Colonic mucosa (tissue), 4 donors: ENCODE data around the gene CDH12. TPM values are rescaled to one million over a fixed set of nuclear protein-coding genes. Genes with fewer than 3 reads are reported as not detected.
"Not testable (repeated sequence)": the region's sequence is repeated elsewhere in the genome, so short reads cannot be mapped to it uniquely, and the experiment has no call there.

ENCODE experiments used
- DNase-seq: peaks from one replicate; pipeline ENCODE4 v3.0.0-alpha.2; 2020
- H3K27ac ChIP-seq: fragments of 200-600 bp; one replicate; pipeline ENCODE4 v1.8.0; 2021
- H3K27me3 ChIP-seq: fragments of 200-600 bp; one replicate; pipeline ENCODE4 v1.8.0; 2021
- H3K36me3 ChIP-seq: fragments of 200-600 bp; one replicate; pipeline ENCODE4 v1.8.0; 2021
- H3K4me1 ChIP-seq: fragments of 200-600 bp; one replicate; pipeline ENCODE4 v1.8.0; 2021; ENCODE audit warnings: mild to moderate bottlenecking
- H3K4me3 ChIP-seq: fragments of 200-600 bp; one replicate; pipeline ENCODE4 v1.8.0; 2021
- H3K9ac ChIP-seq, 2 donors: one replicate each; pipeline ENCODE4 v1.7.0; 2013; ENCODE audit warnings: control low read depth in 2 of 2, low read depth in 2 of 2, low read length in 2 of 2
- H3K9me3 ChIP-seq: fragments of 200-600 bp; one replicate; pipeline ENCODE4 v1.8.0; 2021
- intact Hi-C: fragments of 100-400 bp; cut with DNase I; formaldehyde crosslinking; loops from one replicate; pipeline ENCODE4 v1.14.1; 2022
- total RNA-seq, 2 donors: library from RNA; stranded (reverse); fragmentation: NEBNext Ultra II Directional in 1 of 2; extraction: Animal tissue kit (Norgen Biotek cat#: 25700) in 1 of 2; gene quantifications; one replicate each; pipeline ENCODE4 v1.2.1, GENCODE V29; 2021
- TF ChIP-seq, protein P1 (sequence below): fragments of 200-600 bp; IDR thresholded peaks from one replicate; pipeline ENCODE4 v1.8.0; 2022; ENCODE audit warnings: antibody characterized with exemption, mild to moderate bottlenecking
- donor health status: healthy.
- donor health status: DM: no; HTN: no; CAD: no.
- donor health status: DM: no; HTN: no; CAD: no.

Gene CDH12
- total RNA-seq, 2 donors from 2014 or later, result not detected

DNA sequence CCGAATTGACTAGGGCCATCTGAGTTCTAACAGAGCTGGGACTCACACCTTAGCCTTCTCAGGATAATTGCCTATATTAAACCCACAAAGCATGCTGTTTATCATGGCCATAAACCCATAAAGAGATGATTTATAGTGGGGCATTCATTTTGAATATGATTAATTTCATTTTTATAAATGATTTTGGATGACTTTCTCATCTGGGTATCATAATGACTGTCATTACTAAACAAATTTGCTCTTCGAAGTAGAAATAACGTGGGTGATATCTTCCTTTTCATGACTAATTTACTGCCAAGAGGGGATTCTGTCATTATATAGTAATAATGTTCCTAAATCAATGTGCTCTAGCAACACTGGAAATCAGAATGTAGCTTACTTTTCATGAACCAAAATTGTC is 498.2 kb downstream of the CDH12 start:
- no peaks in the 10 kb centered on the region for H3K36me3 ChIP-seq

DNA sequence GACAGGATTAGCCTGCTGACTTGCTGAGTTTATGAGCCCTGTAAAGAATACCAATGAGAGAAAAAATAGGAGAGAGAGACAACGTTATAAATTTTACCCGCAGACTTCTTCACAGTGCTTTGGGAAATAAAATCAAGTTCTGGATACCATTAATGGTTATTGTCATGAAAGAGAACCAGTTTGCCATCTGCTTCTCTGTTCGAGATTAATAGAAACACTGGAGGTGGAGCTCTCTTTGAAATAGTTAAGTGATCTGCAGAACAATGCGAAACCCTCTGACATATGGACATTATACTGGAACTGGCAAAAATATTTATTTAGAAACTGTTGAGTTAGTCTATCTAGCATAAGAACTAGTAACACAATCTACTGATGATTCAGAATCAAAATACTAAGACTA is 500.7 kb downstream of the CDH12 start:
- intact Hi-C loops, result no loop called here
- no peak for DNase-seq
- Histone ChIP-seq H3K4me1 (no peaks in the 10 kb centered on the region), H3K9me3 (no peaks in the 10 kb centered on the region), H3K9ac (no peak overlapping the region), H3K27me3 (no peaks in the 10 kb centered on the region), H3K27ac (no peak overlapping the region), H3K4me3 (no peak overlapping the region), H3K36me3 (no peaks in the 10 kb centered on the region)
- TF ChIP-seq, protein P1, sequence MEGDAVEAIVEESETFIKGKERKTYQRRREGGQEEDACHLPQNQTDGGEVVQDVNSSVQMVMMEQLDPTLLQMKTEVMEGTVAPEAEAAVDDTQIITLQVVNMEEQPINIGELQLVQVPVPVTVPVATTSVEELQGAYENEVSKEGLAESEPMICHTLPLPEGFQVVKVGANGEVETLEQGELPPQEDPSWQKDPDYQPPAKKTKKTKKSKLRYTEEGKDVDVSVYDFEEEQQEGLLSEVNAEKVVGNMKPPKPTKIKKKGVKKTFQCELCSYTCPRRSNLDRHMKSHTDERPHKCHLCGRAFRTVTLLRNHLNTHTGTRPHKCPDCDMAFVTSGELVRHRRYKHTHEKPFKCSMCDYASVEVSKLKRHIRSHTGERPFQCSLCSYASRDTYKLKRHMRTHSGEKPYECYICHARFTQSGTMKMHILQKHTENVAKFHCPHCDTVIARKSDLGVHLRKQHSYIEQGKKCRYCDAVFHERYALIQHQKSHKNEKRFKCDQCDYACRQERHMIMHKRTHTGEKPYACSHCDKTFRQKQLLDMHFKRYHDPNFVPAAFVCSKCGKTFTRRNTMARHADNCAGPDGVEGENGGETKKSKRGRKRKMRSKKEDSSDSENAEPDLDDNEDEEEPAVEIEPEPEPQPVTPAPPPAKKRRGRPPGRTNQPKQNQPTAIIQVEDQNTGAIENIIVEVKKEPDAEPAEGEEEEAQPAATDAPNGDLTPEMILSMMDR, result no peak

More for the DNA sequence above, 498.2 kb downstream of the CDH12 start:
- Histone ChIP-seq H3K9ac (no peak overlapping the region), H3K27ac (no peak overlapping the region), H3K27me3 (no peaks in the 10 kb centered on the region), H3K9me3 (no peaks in the 10 kb centered on the region), H3K4me1 (no peaks in the 10 kb centered on the region), H3K4me3 (no peak overlapping the region)
- intact Hi-C loops, result no loop called here
- no peak for DNase-seq
- TF ChIP-seq, protein P1, result no peak

DNA sequence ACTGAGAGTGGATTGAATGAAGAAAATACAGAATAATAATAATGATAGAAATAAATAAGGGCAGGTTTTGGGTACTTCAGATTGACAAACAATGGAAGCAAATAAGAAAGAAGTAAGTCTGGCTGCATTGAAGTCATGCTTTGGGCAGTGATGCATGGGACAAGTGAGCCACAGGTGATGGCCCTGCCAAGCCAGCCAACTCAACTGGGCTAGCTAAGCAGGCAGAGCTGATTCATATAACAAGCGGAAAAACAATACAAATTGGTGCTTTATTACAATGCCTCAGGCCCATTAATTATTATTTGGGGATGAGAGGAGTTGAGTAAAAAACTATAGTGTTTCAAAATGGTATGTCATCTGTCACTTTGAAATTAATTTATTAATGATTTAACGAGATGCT is 502.0 kb downstream of the CDH12 start:
- no peak for DNase-seq
- Histone ChIP-seq H3K4me1 (no peaks in the 10 kb centered on the region), H3K9ac (no peak overlapping the region), H3K4me3 (no peak overlapping the region), H3K27me3 (no peaks in the 10 kb centered on the region), H3K36me3 (no peaks in the 10 kb centered on the region), H3K9me3 (no peaks in the 10 kb centered on the region), H3K27ac (no peak overlapping the region)
- TF ChIP-seq, protein P1, result no peak
- intact Hi-C loops, result no loop called here

DNA sequence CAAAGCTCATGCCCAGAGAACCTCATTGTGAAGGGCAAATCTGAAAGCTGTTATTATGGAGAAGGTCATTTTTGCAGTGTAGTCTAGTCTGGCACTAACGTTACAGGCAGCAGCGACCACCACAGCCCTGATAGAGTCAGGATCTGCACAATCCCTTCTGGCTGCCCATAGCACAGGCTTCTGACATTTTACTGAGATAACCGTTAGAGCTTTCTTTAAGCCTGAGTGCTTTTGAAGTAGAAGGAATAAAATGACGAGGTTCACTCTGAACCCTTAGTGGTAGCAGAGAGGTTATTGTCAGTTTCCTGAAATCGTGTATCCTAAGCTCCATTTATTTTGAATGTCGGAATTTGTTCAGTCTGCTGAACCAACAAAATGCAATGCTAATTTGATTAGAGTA is 505.1 kb downstream of the CDH12 start:
- intact Hi-C loops, result no loop called here
- no peak overlapping the region for H3K9ac ChIP-seq
- H3K36me3 ChIP-seq, result no peaks in the 10 kb centered on the region
- no peak for DNase-seq
- H3K4me1 ChIP-seq, result no peaks in the 10 kb centered on the region
- H3K27me3 ChIP-seq, result no peaks in the 10 kb centered on the region
- H3K4me3 ChIP-seq, result no peak overlapping the region
- no peaks in the 10 kb centered on the region for H3K9me3 ChIP-seq
- no peak overlapping the region for H3K27ac ChIP-seq
- TF ChIP-seq, protein P1, result no peak

DNA sequence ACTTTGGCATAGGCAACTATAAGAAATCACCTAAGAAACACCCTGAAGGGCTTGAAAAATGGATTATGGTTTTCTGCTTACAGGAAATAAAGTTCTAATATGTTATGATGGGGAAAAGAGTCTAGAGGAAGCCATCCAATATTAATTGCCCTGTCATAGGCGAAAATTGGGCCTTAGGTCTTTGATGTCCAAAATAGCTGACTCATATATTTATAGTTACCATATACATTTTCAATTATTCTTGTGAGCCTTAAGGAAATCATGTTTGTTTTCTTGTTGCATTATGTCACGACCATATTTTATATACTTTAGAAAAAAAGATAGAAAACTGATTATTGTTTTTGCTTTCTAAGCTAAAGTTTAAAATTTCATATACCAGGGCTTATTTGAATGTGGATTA is 509.1 kb downstream of the CDH12 start:
- Histone ChIP-seq H3K4me1 (no peaks in the 10 kb centered on the region), H3K27ac (no peak overlapping the region), H3K27me3 (no peaks in the 10 kb centered on the region), H3K36me3 (no peaks in the 10 kb centered on the region), H3K9ac (no peak overlapping the region), H3K4me3 (no peak overlapping the region), H3K9me3 (no peaks in the 10 kb centered on the region)
- no peak for DNase-seq
- intact Hi-C loops, result no loop called here
- TF ChIP-seq, protein P1, result no peak

DNA sequence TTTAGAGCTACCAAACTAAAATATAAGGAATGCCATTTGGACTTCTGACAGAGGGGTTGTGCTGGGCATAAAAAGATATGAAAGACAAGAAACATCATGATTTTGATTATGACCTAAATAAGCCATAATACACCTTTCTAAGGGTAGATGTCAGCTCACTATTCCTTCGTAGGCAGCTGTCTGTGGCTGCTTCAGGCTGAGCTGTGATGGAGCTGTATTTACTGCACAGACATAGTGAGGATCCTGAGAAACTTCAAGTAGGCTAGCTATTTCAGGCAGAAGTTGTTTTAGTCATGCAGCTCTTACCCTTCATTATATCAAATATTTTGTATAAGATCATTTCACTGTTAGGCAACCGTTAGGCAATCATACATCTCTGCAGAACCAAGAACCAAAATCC is 511.7 kb downstream of the CDH12 start:
- Histone ChIP-seq H3K27ac (no peak overlapping the region), H3K4me1 (no peaks in the 10 kb centered on the region), H3K36me3 (no peaks in the 10 kb centered on the region), H3K9me3 (no peaks in the 10 kb centered on the region), H3K9ac (no peak overlapping the region), H3K4me3 (no peak overlapping the region), H3K27me3 (no peaks in the 10 kb centered on the region)
- no peak for DNase-seq
- TF ChIP-seq, protein P1, result no peak
- intact Hi-C loops, result no loop called here

DNA sequence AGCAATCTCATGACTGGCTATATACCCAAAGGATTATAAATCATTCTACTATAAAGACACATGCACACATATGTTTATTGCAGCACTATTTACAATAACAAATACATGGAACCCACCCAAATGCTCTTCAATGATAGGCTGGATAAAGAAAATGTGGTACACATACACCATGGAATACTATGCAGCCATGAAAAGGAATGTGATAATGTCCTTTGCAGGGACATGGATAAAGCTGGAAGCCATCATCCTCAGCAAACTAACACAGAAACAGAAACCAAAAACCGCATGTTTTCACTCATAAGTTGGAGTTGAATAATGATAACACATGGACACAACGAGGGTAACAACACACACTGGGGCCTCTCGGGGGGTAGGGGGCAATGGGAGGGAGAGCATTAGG is 520.2 kb downstream of the CDH12 start:
- H3K27me3 ChIP-seq, H3K4me3 ChIP-seq, H3K27ac ChIP-seq, H3K9ac ChIP-seq, intact Hi-C loops, H3K9me3 ChIP-seq, DNase-seq, H3K4me1 ChIP-seq, H3K36me3 ChIP-seq: not testable (repeated sequence)
